Testis (tissue), 2 donors: ENCODE data around the gene TPCN2.

Experiments
- POLR2A ChIP-seq: fragments of 450-650 bp; IDR thresholded peaks from one replicate; pipeline ENCODE4 v1.6.1; 2017; ENCODE audit warnings: antibody characterized with exemption, mild to moderate bottlenecking, moderate library complexity
- TF ChIP-seq, protein P1 (sequence below), 3 experiments: fragments of 450-650 bp in 2 of 3; fragments of 200-600 bp in 1 of 3; sonication (generic) in 1 of 3; IDR thresholded peaks; one replicate each; pipeline ENCODE4 v1.5.1; 2016 to 2019; ENCODE audit warnings: antibody characterized with exemption in 3 of 3, mild to moderate bottlenecking in 2 of 3, moderate library complexity in 1 of 3

DNA sequence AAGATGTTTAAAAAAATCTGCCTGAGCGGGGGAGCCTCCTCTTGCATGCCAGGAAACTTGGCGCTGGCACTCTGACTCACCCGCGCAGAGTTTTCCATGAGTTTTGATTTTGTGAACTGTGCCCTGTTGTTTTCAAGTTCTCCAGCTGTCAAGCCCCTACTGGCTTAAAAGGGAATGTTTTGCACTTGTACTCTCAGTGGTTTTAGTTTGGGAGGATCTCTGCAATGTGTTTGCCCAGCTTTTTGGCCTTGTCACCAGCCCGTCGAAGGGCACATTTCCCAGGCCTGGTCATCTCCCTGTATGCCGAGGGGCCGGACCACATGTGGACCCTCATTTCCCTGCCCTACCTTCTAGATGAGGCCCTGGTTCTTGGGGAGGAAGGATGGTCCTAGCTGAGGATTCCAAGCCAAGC is 47.9 kb upstream of the TPCN2 start:
- TF ChIP-seq, protein P1, sequence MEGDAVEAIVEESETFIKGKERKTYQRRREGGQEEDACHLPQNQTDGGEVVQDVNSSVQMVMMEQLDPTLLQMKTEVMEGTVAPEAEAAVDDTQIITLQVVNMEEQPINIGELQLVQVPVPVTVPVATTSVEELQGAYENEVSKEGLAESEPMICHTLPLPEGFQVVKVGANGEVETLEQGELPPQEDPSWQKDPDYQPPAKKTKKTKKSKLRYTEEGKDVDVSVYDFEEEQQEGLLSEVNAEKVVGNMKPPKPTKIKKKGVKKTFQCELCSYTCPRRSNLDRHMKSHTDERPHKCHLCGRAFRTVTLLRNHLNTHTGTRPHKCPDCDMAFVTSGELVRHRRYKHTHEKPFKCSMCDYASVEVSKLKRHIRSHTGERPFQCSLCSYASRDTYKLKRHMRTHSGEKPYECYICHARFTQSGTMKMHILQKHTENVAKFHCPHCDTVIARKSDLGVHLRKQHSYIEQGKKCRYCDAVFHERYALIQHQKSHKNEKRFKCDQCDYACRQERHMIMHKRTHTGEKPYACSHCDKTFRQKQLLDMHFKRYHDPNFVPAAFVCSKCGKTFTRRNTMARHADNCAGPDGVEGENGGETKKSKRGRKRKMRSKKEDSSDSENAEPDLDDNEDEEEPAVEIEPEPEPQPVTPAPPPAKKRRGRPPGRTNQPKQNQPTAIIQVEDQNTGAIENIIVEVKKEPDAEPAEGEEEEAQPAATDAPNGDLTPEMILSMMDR (IDR thresholded peaks at IDR 0.05), result peak; percentile 56 to 73 (median 66)
- TF ChIP-seq POLR2A, result no peak
